Esophagus muscularis mucosa (tissue), 4 donors: Measurements from ENCODE around the gene RMI2. TPM values are rescaled to one million over a fixed set of nuclear protein-coding genes. Genes with fewer than 3 reads are reported as not detected.

Source experiments
- DNase-seq: peaks from one replicate; pipeline ENCODE4 v3.0.0-alpha.2; 2017; ENCODE audit errors: extremely low spot score
- H3K27ac ChIP-seq, 4 donors: fragments of 200-600 bp; sonication (generic); replicated peaks in 1 of 4; 1 replicate in 3 of 4; 2 replicates in 1 of 4; pipeline ENCODE4 v1.5.1; 2016 to 2019; ENCODE audit warnings: mild to moderate bottlenecking in 1 of 4
- H3K27me3 ChIP-seq, 4 donors: fragments of 200-600 bp; sonication (generic); one replicate each; pipeline versions ENCODE4 v1.5.1 to v1.6.0; 2016 to 2019
- H3K36me3 ChIP-seq, 4 donors: fragments of 200-600 bp; sonication (generic); one replicate each; pipeline ENCODE4 v1.5.1; 2016 to 2019
- H3K4me1 ChIP-seq, 4 donors: fragments of 200-600 bp; sonication (generic); one replicate each; pipeline ENCODE4 v1.5.1; 2016 to 2019
- H3K4me3 ChIP-seq, 4 donors: fragments of 200-600 bp; sonication (generic); 1 replicate in 2 of 4; 2 replicates in 2 of 4; pipeline ENCODE4 v1.5.1; 2016 to 2019; ENCODE audit warnings: mild to moderate bottlenecking in 4 of 4, moderate library complexity in 1 of 4
- H3K9me3 ChIP-seq, 4 donors: fragments of 200-600 bp; sonication (generic); 1 replicate in 3 of 4; 2 replicates in 1 of 4; pipeline ENCODE4 v1.5.1; 2016 to 2019
- CTCF ChIP-seq, 3 experiments: fragments of 200-600 bp in 2 of 3; fragments of 450-650 bp in 1 of 3; sonication (generic) in 2 of 3; IDR thresholded peaks; one replicate each; pipeline ENCODE4 v1.5.1; 2017 to 2019; ENCODE audit warnings: antibody characterized with exemption in 3 of 3, mild to moderate bottlenecking in 2 of 3, moderate library complexity in 1 of 3
- EP300 ChIP-seq: sonication (generic); formaldehyde crosslinking; IDR thresholded peaks from one replicate; pipeline ENCODE4 v1.6.1; 2017; ENCODE audit warnings: antibody characterized with exemption
- POLR2A ChIP-seq: fragments of 450-650 bp; IDR thresholded peaks from one replicate; pipeline ENCODE4 v1.6.1; 2017; ENCODE audit warnings: antibody characterized with exemption, moderate library complexity, mild to moderate bottlenecking, low read depth
- POLR2AphosphoS5 ChIP-seq, 2 donors: sonication (generic); formaldehyde crosslinking; IDR thresholded peaks; one replicate each; pipeline ENCODE4 v1.6.1; 2017; ENCODE audit warnings: antibody characterized with exemption in 2 of 2
- WGBS: methylation state at CpG from one replicate; pipeline ENCODE4 v1.1.5; 2018; 5-methylcytosine and 5-hydroxymethylcytosine counted together
- intact Hi-C: fragments of 100-400 bp; cut with DNase I; formaldehyde crosslinking; loops from one replicate; pipeline ENCODE4 v1.15.1; 2023
- small RNA-seq, 3 donors: library from RNA; depleted of rRNA; stranded (forward); fragments of <200 nt; gene quantifications; one replicate each; pipeline ENCODE3, GENCODE V24; 2016
- total RNA-seq, 4 donors: library from RNA; depleted of rRNA; stranded (reverse); fragments of >200 nt; gene quantifications; one replicate each; pipeline versions ENCODE4 v1.1.0 to v1.2.1, GENCODE V29; 2016

Gene RMI2
- total RNA-seq, 4 donors from 2014 or later: 0.29 to 1.7 (median 0.33) TPM; not detected in 1

- Histone ChIP-seq H3K27ac (no peak overlapping the region), H3K4me1 (peaks cover 0 to 11% (median 4%) of the 10 kb centered on the region in 4 donors), H3K9me3 (no peaks in the 10 kb centered on the region), H3K4me3 (no peak overlapping the region), H3K27me3 (no peaks in the 10 kb centered on the region), H3K36me3 (no peaks in the 10 kb centered on the region)
- WGBS: 88% methylated on average over 14 of the region's 14 CpGs
- TF ChIP-seq POLR2AphosphoS5 (IDR thresholded peaks at IDR 0.05): no peak
- no peak for TF ChIP-seq EP300
- TF ChIP-seq POLR2A: no peak
- no peak for TF ChIP-seq CTCF (IDR thresholded peaks at IDR 0.05)
- intact Hi-C loops: loop anchor here (5.0 to 10.0 kb wide), 2 partner anchors 313 to 666 kb away; no protein-coding TSS in a partner anchor
- no peak for DNase-seq
These were observed 53.6 kb downstream of the RMI2 start for GRCh38 chr16:11398851-11399250.

GRCh38 chr16:11399261-11399831 is 54.1 kb downstream of the RMI2 start:
- H3K36me3 ChIP-seq: no peaks in the 10 kb centered on the region
- intact Hi-C loops: loop anchor here (5.0 to 10.0 kb wide), 2 partner anchors 313 to 665 kb away; no protein-coding TSS in a partner anchor
- no peak overlapping the region for H3K4me3 ChIP-seq
- 93% methylated on average over 17 of the region's 22 CpGs for WGBS
- H3K27me3 ChIP-seq: no peaks in the 10 kb centered on the region
- no peak for DNase-seq
- peaks cover 0 to 11% (median 4%) of the 10 kb centered on the region in 4 donors for H3K4me1 ChIP-seq
- H3K27ac ChIP-seq: no peak overlapping the region
- H3K9me3 ChIP-seq: no peaks in the 10 kb centered on the region
- TF ChIP-seq POLR2A: no peak

- Histone ChIP-seq H3K36me3 (no peaks in the 10 kb centered on the region), H3K9me3 (no peaks in the 10 kb centered on the region), H3K27me3 (no peaks in the 10 kb centered on the region), H3K4me1 (peaks cover 0 to 11% (median 4%) of the 10 kb centered on the region in 4 donors), H3K4me3 (no peak overlapping the region), H3K27ac (no peak overlapping the region)
- 91% methylated on average over 7 of the region's 7 CpGs for WGBS
- intact Hi-C loops: no loop called here
- no peak for TF ChIP-seq CTCF (IDR thresholded peaks at IDR 0.05)
- TF ChIP-seq EP300: no peak
- no peak for DNase-seq
These were observed 54.8 kb downstream of the RMI2 start for GRCh38 chr16:11400076-11400475.

Small RNAs within 50 kb of the gene (small RNA-seq; reads per million reads assigned to genes)
- gene AC099489.2 (0 reads per million in 3 donors), gene MIR548H2 (0 reads per million in 3 donors), gene RF00019 (0 reads per million in 3 donors)

Other genes starting within 250 kb of the RMI2 start
- gene SOCS1, start 89.3 kb upstream of the RMI2 start, total RNA-seq: 10 to 100 TPM in 1 of 4 donors, 1 to 10 TPM in 3; 3.8 to 11.1 (median 6.1) TPM
- not detected for gene TNP2, start 76.1 kb upstream of the RMI2 start, total RNA-seq
- not detected for gene PRM3, start 71.8 kb upstream of the RMI2 start, total RNA-seq
- gene PRM2, start 69.0 kb upstream of the RMI2 start, total RNA-seq: not detected
- gene PRM1, start 64.1 kb upstream of the RMI2 start, total RNA-seq: not detected
- gene LITAF, start 241.5 kb downstream of the RMI2 start, total RNA-seq: 10 to 100 TPM; 28.7 to 88.3 (median 36.8) TPM